Stimulated activated CD4-positive, alpha-beta T cell treated with anti-CD3 and anti-CD28 coated beads, TNF-alpha, amount 100 ng/mL, for 48 hours (primary cell): Measurements from ENCODE around the gene ARHGAP8.

Experiments
- DNase-seq, 3 donors: peaks; one replicate each; pipeline ENCODE4 v3.0.0-alpha.2; 2020; ENCODE audit warnings: low read depth in 3 of 3

ARHGAP8 gene

DNA sequence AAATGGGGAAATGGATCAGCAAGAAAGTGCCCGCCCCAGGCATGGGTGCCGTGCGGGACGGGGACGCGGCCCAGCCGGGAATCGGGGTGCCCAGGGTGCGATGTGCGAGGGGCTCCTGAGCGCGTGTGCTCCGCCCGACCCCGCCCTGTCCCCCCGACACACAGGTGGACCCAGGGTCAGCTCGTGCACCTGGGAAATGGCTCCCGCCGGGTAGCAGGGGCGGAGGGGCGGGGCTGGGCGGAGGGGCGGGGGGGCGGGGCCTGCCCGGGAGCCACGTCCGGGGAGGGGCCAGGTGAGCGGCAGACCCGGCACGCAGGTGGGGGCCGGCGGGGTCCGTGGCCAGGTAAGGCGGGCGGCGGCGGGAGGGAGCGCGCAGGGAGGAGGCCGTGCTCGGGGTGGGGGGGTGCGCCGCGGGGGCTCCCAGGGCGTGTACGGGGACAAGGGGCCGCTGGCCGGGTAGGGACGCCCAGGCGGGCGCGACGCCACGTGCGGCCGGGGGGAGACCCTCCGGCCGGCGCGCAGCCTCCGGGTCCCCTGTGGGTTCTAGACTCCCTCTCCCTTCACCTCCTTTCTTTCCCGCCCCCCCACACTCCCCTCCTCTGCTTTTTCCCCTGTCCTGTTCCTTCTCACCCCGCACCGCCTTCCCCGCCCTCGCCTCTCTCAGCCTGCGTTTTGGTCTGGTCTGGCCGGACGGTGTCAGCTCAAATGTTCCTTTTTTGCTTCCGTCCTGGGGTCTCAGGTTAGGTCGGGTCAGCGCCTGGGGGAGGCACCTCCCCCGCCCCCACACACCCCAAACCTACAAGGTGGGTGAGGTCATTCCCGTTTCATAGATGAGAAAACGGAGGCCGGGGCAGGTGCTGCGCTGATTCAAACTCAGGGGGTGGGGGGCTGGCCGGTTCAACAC, at the start of gene ARHGAP8:
Gene ARHGAP8 (plus strand): TSS at position 291 of the 904 bp plus-strand sequence. CDS start 33,953 bp downstream, outside the sequence.
- DNase-seq, result peak in 1 of 3 donors; percentile 25

DNA sequence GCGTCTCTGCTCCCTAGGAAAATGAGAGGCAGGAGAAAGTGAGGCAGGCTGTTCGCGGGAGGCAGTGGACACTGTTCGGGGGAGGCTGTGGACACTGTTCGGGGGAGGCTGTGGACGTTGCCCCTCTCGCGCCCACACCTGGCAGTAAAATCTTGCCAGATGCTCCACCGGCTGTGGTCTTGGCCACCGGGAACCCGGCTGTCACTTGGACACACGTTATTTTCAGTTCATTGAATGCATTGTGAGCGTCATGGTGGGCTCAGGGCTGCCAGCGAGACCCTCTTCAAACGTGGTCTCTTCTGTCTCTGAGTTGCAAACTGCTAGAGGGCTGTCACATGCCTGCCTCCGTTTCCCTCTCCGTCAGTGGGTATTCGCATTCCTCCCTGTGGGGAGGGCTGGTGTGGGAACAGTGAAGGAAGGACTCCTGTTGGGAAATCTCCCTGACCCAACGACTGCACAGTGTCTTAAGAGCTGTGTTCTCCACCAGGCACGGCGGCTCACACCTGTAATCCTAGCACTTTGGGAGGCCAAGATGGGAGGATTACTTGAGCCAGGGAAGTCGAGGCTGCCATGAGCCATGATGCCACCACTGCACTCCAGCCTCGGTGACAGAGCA, 49.0 kb upstream of the ARHGAP8 start:
- no peak for DNase-seq

DNA sequence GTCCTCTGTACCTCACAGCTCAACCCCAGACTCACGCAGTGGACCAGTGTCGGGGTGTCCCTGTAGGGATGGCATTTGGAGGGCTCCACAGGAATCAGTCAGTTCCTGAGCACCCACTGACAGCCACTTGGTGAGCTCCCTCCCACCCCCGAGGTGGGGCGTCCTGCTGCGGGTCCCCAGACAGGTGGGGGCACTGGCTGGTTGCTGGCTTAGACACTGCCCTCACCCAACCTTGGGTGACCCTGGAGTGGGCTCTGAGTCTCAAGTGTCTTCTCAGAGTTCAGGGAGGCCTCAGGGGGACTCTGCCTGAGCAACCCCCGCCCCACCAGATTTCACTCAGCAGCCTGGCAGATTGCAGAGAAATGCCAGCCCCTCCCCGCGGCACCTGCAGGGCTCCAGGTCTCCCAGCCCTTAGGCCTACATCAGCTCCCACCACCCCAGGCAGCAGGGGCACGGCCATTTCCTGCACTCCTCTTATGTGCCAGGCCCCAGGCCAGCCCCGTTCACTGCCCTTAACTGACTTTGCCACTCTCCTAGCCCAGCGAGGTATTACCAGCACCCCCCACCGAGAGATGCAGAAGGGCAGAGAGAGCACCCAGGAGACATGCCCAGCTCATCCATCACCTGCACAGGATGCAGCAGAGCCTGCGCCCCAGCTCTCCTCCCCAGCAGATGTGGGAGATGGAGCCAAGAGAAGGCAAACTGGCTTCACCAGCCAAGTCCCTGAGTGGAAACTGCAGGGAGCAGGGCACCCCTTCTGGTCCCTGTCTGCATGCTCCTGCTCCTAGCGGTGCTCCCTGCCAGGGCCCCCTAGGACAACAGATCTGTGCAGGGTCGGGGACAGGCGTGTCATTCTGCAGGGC, 48.0 kb upstream of the ARHGAP8 start:
- DNase-seq, result no peak

- DNase-seq, result no peak
These were observed 47.4 kb upstream of the ARHGAP8 start for GRCh38 chr22:44705022-44705297.

- DNase-seq, result no peak
These were observed 45.9 kb upstream of the ARHGAP8 start for GRCh38 chr22:44706488-44706887.

DNA sequence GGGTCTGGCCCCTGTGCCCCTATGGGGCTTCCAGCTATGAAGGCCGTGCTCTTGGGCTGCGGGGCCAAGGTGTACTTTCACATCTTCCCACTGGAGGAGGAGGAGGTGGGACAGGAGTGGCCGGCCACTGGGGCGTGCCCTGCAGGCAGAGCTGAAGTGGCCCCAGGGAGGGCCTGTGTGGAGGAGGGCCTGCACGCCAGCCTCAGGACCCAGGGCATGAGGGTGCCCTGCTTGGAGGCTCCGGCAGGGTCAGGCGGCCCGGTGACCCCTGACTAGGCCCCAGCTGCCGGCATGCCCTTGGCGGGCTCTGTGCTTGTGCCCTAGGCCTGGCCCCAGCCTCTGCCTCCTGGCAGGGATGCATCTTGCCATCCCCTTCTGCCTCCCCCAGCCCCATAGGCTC, 45.2 kb upstream of the ARHGAP8 start:
- DNase-seq, result no peak

- no peak for DNase-seq
These were observed 44.6 kb upstream of the ARHGAP8 start for GRCh38 chr22:44707752-44708151.

DNA sequence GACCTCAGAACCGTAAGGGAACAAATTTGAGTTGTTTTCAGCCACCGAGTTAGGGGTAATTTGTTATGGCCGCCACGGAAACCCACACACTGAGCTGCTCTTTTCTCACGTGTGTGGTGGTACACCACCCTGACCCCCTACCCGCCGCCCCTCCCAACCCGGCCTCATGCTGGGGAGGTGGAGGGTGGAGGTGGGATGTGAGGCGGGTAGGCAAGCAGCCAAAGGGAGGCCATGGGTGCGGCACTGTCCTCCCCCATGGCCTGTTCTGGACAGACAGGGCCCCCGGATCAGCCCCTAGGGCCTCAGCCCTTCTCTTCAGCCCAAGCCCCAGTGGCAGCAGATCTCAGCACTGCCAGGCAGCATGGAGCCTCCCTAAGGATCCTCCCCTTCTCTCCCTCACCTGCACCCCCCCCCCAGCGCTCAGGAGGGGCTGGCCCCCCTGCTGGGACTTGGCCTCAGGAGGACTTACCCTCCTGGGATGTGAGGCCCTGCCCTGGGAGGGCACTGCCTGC, 42.4 kb upstream of the ARHGAP8 start:
- no peak for DNase-seq

GRCh38 chr22:44710474-44711240, 41.7 kb upstream of the ARHGAP8 start:
- DNase-seq, result no peak

GRCh38 chr22:44711241-44711560, 41.2 kb upstream of the ARHGAP8 start:
- no peak for DNase-seq

DNA sequence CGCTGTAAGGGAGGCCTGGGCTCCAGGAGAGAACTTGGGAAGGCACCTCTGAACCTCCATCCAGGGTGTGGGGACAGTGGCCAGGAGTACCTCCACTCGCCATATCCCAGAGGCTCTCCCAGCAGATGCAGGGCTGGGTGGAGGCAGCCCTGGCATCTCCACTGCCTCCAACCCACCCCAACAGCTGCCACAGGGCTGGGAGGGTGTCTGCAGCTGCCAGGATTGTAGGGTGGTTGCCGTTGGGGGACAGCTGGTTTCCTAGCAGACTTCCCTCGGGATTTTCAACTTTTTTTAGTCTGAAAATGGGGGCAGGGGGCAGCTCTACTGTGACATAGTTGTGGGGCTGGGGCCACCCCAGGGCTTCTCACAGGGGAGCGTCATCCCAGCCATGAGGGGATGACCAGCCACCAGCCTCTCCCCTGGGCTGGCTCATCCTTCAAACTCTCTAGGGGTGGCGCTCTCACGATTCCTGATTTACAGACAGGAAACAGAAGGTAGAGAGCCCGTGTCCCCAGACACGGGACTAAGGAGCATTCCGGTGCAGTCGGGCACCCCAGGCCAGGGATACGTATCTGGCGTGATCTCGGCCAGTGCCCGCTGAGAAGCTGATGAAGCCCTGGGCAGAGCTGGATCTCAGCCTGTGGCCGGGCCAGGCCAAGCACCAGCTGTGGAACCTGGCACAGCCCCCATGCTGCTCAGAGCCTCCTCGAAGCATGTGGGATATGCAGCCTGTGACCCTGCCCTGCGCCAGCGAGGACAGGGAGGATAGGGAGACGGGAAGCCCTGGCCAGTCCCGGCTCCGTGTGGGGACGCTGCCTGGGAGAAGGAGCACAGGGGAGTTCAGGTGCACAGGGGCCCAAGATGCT, 40.5 kb upstream of the ARHGAP8 start:
- DNase-seq, result no peak

DNA sequence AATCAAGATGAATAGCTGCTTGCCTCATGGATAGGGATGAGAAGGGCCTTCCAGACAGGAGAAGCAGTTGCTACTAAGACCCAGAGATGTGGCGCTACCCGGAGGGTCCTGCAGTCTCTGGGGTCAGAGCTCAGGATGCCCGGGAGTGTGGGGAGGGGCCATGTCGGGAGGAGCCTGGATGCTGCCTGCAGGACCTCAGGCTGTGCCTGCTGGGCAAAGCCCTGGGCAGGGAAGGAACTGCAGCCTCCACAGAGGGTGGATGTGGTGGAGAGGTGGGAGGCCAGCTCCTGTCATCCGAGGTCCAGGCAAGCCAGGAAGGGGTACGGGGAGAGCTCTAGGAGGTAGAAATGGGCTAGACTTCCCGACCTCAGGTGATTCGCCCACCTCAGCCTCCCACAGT, 39.4 kb upstream of the ARHGAP8 start:
- no peak for DNase-seq

GRCh38 chr22:44714703-44715350, 37.5 kb upstream of the ARHGAP8 start:
- DNase-seq, result no peak

- no peak for DNase-seq
These were observed 34.0 kb upstream of the ARHGAP8 start for GRCh38 chr22:44718418-44718817.

- DNase-seq, result no peak
These were observed 32.6 kb upstream of the ARHGAP8 start for GRCh38 chr22:44719586-44720368.

DNA sequence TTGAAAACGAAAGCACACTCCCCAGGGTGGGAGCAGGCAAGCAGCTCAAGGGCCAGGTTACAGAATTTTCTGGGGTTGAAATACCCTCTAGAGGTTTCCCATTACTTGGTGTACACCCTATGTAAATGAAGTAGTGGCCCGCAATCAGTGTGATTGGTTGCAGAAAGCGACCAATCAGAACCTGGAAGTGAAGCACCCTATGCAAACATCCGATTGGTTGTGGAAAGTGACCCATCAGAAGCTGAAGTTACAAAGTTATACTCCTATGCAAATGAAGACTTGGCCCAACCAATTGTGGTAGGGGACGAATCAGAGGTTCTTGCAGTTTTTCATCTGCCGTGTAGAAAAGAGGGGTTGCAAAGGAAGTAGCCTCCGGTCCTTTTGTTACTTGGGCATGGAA, 31.2 kb upstream of the ARHGAP8 start:
- no peak for DNase-seq

DNA sequence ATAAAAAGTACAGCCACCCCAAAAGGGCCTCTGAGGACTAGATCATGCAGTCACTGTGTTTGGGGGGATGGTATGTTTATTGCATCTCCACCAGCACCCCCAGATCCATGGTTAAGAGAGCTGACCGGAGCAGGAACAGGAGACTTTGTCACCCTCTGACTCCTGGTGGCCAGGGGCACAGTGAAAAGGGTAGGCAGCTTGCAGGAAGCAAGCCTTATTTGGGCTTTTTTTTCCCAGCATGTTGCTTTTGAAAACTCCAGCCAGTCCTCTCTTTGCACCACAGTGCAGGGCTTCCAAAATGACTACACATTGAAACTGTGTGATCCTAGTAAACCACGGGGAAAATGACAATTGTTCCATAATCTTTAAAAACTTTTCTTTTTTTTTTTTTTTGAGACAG, 29.8 kb upstream of the ARHGAP8 start:
- no peak for DNase-seq

DNA sequence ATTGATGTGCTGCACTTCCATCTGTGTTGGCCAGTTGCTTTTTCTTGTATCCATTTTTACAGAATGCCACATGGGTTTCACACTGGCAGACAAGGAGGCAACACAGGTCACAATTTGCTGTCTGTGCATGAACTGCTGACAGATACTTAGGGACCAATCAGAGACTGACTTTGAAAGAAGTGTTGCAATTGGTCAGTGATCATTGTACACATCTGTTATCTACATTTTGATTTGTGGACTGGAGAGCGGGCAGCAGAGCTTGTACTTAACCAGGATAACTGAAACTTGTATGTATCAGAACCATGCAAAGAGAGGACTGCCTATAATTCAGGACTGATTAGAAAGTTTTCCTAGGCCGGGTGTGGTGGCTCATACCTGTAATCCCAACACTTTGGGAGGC, 28.6 kb upstream of the ARHGAP8 start:
- DNase-seq, result no peak

DNA sequence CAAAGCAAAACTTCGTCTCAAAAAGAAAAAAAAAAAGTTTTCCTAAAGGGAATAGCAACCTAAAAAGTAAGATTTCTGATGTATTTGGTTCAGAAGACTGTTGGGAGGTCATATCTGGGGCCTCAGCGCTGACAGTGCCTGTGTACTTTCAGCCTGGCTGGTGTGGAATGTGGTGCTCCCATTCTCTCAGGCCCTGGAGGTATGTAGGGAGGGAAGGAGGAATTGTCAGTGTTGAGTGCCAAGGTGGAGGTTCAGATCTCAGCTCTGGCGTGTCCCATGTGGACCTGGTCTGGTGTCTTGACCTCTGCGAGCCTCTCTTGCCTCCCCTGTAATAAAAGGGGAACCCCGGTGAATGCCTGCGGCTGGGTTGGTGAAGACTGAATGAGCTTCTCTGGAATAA, 28.0 kb upstream of the ARHGAP8 start:
- DNase-seq, result no peak
